Trophoblast cell (in vitro differentiated cells and primary cell): ENCODE data around the gene SIGLEC11.

ENCODE experiments used
- DNase-seq, 2 donors: peaks; one replicate each; pipeline ENCODE4 v3.0.0-alpha.2; 2016
- H2AFZ ChIP-seq: 2 replicates; pipeline ENCODE4 v1.6.1; 2013; ENCODE audit warnings: low read length, moderate library complexity, mild to moderate bottlenecking; ENCODE audit not compliant: insufficient read depth, poor library complexity
- H2AK5ac ChIP-seq: 2 replicates; pipeline ENCODE4 v1.6.1; 2013; ENCODE audit warnings: mild to moderate bottlenecking, low read length
- H2BK120ac ChIP-seq: 2 replicates; pipeline ENCODE4 v1.6.1; 2013; ENCODE audit warnings: low read length, mild to moderate bottlenecking, moderate library complexity; ENCODE audit not compliant: insufficient read depth, poor library complexity
- H2BK12ac ChIP-seq: 2 replicates; pipeline ENCODE4 v1.6.1; 2013; ENCODE audit warnings: mild to moderate bottlenecking, low read length, moderate library complexity
- H2BK5ac ChIP-seq: 2 replicates; pipeline ENCODE4 v1.6.1; 2013; ENCODE audit warnings: low read length, low read depth, moderate library complexity, mild to moderate bottlenecking; ENCODE audit not compliant: poor library complexity
- H3K14ac ChIP-seq: 2 replicates; pipeline ENCODE4 v1.6.1; 2013; ENCODE audit warnings: mild to moderate bottlenecking, low read length
- H3K18ac ChIP-seq: 2 replicates; pipeline ENCODE4 v1.6.1; 2013; ENCODE audit warnings: mild to moderate bottlenecking, low read length
- H3K23ac ChIP-seq: 2 replicates; pipeline ENCODE4 v1.6.1; 2013; ENCODE audit warnings: low read length
- H3K27ac ChIP-seq: 2 replicates; pipeline ENCODE4 v1.5.1; 2013; ENCODE audit warnings: low read depth, mild to moderate bottlenecking, inconsistent platforms, low read length, moderate library complexity
- H3K27me3 ChIP-seq: 2 replicates; pipeline ENCODE4 v1.6.1; 2013; ENCODE audit warnings: inconsistent platforms, mild to moderate bottlenecking, low read length, moderate library complexity; ENCODE audit not compliant: insufficient read depth
- H3K36me3 ChIP-seq, 2 experiments: 1 replicate in 1 of 2; 2 replicates in 1 of 2; pipeline ENCODE4 v1.6.1; 2013; ENCODE audit warnings: low read length in 2 of 2, mild to moderate bottlenecking in 2 of 2, moderate library complexity in 1 of 2; ENCODE audit not compliant: insufficient read depth in 2 of 2, control insufficient read depth in 1 of 2
- H3K4ac ChIP-seq: 2 replicates; pipeline ENCODE4 v1.6.1; 2013; ENCODE audit warnings: low read depth, mild to moderate bottlenecking, low read length, moderate library complexity
- H3K4me1 ChIP-seq, 2 experiments: 1 replicate in 1 of 2; 2 replicates in 1 of 2; pipeline ENCODE4 v1.6.1; 2013; ENCODE audit warnings: low read length in 2 of 2, mild to moderate bottlenecking in 2 of 2, moderate library complexity in 1 of 2; ENCODE audit not compliant: insufficient read depth in 2 of 2, control insufficient read depth in 1 of 2
- H3K4me2 ChIP-seq: 2 replicates; pipeline ENCODE4 v1.6.1; 2013; ENCODE audit warnings: inconsistent platforms, mild to moderate bottlenecking, low read length, moderate library complexity
- H3K4me3 ChIP-seq: 2 replicates; pipeline ENCODE4 v1.5.1; 2013; ENCODE audit warnings: mild to moderate bottlenecking, low read depth, low read length, inconsistent platforms
- H3K79me1 ChIP-seq: one replicate; pipeline ENCODE4 v1.6.1; 2013; ENCODE audit warnings: low read length
- H3K79me2 ChIP-seq: 2 replicates; pipeline ENCODE4 v1.6.1; 2013; ENCODE audit warnings: low read length, mild to moderate bottlenecking; ENCODE audit not compliant: control insufficient read depth, insufficient read depth, poor library complexity
- H3K9ac ChIP-seq: 2 replicates; pipeline ENCODE4 v1.6.1; 2013; ENCODE audit warnings: mild to moderate bottlenecking, low read length
- H3K9me3 ChIP-seq: 2 replicates; pipeline ENCODE4 v1.6.1; 2013; ENCODE audit warnings: low read depth, mild to moderate bottlenecking, control low read depth, inconsistent platforms, low read length; ENCODE audit not compliant: insufficient read depth
- H4K12ac ChIP-seq: 2 replicates; pipeline ENCODE4 v1.6.1; 2013; ENCODE audit warnings: low read depth, mild to moderate bottlenecking, low read length, moderate library complexity
- H4K8ac ChIP-seq: 2 replicates; pipeline ENCODE4 v1.6.1; 2013; ENCODE audit warnings: low read depth, mild to moderate bottlenecking, low read length, moderate library complexity
- H4K91ac ChIP-seq: one replicate; pipeline ENCODE4 v1.6.1; 2013; ENCODE audit warnings: low read depth, mild to moderate bottlenecking, low read length, moderate library complexity
- WGBS: extraction: QIAGEN DNeasy Blood & Tissue Kit; methylation state at CpG from one replicate; pipeline ENCODE4 v1.1.7; 2013; ENCODE audit warnings: missing lambda C conversion rate; ENCODE audit not compliant: insufficient read length, insufficient coverage; ENCODE audit errors: extremely low coverage; 5-methylcytosine and 5-hydroxymethylcytosine counted together

SIGLEC11 gene

DNA sequence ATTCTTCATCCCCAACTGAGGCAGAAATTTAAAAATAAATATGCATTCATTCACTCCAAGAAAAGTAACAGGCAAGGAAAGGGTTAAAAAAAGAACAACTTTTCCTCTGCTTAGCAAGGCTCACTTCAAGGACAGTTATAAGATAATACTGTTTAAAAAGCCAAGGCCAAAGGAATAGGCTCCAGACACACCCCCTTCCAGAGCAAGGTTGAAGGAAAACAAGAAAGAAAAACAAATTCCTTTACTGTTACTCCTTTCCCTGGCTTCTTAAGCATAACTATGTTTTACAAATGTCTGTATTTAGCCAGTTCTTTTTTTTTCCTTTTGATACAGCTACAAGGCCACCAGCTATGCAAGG is 8.5 kb downstream of the SIGLEC11 start:
- no peak overlapping the region for H3K18ac ChIP-seq
- no peaks in the 10 kb centered on the region for H3K9me3 ChIP-seq
- H4K12ac ChIP-seq = no peak overlapping the region
- H2BK120ac ChIP-seq = no peak overlapping the region
- no peak overlapping the region for H3K27ac ChIP-seq
- H2AFZ ChIP-seq = no peak overlapping the region
- no peak overlapping the region for H3K23ac ChIP-seq
- no peaks in the 10 kb centered on the region for H3K79me2 ChIP-seq
- H3K14ac ChIP-seq = no peak overlapping the region
- no peaks in the 10 kb centered on the region for H3K36me3 ChIP-seq
- no peak overlapping the region for H3K9ac ChIP-seq
- H4K91ac ChIP-seq = no peak overlapping the region
- no peak overlapping the region for H3K4me3 ChIP-seq
- no peak overlapping the region for H3K4me2 ChIP-seq
- H3K4ac ChIP-seq = no peak overlapping the region
- H4K8ac ChIP-seq = no peak overlapping the region
- H3K79me1 ChIP-seq = no peaks in the 10 kb centered on the region
- H2AK5ac ChIP-seq = no peak overlapping the region
- no peak overlapping the region for H2BK5ac ChIP-seq
- no peaks in the 10 kb centered on the region for H3K27me3 ChIP-seq
- DNase-seq = no peak
- no peaks in the 10 kb centered on the region for H3K4me1 ChIP-seq
- no peak overlapping the region for H2BK12ac ChIP-seq

DNA sequence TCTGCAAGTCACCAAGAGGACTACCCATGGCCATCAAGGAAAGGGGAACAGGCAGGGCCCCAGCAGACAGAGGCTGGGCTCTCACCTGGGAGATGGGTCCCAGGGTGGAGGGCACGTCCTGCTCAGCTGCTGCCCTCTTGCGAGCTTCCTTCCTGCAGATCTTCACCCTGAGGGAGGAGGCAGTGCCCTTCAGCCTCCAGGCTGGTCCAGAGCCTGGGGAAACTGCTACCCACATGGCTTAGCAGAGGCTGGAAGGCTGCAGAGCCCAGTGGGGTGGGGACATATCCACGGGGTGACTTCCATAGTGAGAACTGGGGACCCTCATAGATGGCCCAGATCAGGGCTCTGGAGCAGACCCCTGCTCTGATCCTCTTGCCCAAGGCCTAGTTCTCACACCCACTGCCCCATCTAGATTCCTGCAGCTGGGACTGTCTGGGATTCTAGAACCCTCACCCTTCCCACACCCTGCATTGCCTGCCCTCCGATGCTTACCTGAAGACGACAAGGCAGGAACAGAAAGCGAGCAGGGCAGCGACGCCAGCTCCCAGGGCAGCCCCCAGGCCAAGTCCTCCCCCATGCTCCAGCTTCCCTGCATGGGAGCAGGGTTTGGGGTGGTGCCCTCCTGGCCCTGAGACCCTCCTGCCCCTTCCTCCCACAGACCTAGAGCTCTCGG is 9.0 kb downstream of the SIGLEC11 start:
- Histone ChIP-seq H3K4me1 (no peaks in the 10 kb centered on the region), H3K4me2 (no peak overlapping the region), H3K14ac (no peak overlapping the region), H3K9me3 (no peaks in the 10 kb centered on the region), H3K4ac (no peak overlapping the region), H2BK12ac (no peak overlapping the region), H3K27me3 (no peaks in the 10 kb centered on the region), H3K18ac (no peak overlapping the region), H3K4me3 (no peak overlapping the region), H3K36me3 (no peaks in the 10 kb centered on the region), H2AK5ac (no peak overlapping the region), H3K79me1 (no peaks in the 10 kb centered on the region), H3K27ac (no peak overlapping the region), H4K8ac (no peak overlapping the region), H4K91ac (no peak overlapping the region), H4K12ac (no peak overlapping the region), H3K23ac (no peak overlapping the region), H3K9ac (no peak overlapping the region), H2BK120ac (no peak overlapping the region), H3K79me2 (no peaks in the 10 kb centered on the region), H2AFZ (no peak overlapping the region), H2BK5ac (no peak overlapping the region)
- no CpG with 5 or more reads among the region's 9 CpGs for WGBS
- no peak for DNase-seq

DNA sequence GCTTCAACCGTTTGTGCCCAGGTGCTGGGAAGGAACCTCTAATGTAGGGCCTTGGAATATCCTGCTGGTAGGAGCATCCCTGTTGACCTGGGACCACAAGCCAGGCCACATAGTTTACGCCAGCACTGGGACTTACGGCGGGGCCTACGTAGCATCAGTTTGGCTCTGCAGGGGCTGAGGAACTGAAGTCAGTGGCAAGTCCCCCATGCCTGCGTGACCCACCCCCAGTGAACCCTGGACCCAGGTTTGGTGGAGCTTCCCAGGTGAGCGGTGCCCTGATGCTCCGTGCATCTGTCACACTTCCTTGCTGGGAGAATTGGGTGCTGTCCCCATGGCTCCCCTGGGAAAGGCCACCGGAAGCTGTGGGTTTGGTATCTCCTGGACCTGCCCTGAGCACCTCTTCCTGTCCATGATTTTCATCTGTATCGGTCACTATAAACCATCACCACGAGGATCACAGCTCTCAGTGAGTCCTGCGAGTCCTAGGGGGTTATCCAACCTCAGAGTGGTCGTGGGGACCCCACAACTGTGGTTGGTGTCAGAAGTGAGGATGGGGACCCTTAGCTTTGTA is 9.9 kb downstream of the SIGLEC11 start:
- Histone ChIP-seq H4K8ac (no peak overlapping the region), H3K23ac (no peak overlapping the region), H3K18ac (no peak overlapping the region), H3K79me1 (no peaks in the 10 kb centered on the region), H3K4me2 (no peak overlapping the region), H3K27me3 (no peaks in the 10 kb centered on the region), H2BK5ac (no peak overlapping the region), H4K91ac (no peak overlapping the region), H2AFZ (no peak overlapping the region), H3K36me3 (no peaks in the 10 kb centered on the region), H3K4ac (no peak overlapping the region), H3K9ac (no peak overlapping the region), H3K4me1 (no peaks in the 10 kb centered on the region), H2BK12ac (no peak overlapping the region), H3K27ac (no peak overlapping the region), H2BK120ac (no peak overlapping the region), H3K14ac (no peak overlapping the region), H3K4me3 (no peak overlapping the region), H3K9me3 (no peaks in the 10 kb centered on the region), H2AK5ac (no peak overlapping the region), H4K12ac (no peak overlapping the region), H3K79me2 (no peaks in the 10 kb centered on the region)
- DNase-seq = no peak
- WGBS = no CpG with 5 or more reads among the region's 13 CpGs

DNA sequence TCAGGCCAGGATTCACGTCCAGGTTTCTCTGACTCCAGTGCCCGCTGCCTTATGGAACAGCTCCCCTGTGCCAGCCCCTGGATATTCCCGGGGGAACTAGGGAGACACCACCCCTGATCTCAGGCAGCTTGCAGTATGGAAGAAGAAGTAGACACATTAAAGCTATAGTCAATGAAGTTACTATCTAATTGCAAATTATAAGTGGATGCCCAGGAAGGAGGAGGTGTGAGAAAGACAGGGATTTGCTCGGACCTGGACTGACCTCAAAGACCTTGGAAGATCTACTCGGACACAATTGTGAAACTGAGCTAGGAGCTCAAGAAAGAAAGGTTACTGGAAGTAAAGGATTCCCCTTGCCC is 10.4 kb downstream of the SIGLEC11 start:
- Histone ChIP-seq H3K4me1 (no peaks in the 10 kb centered on the region), H2AK5ac (no peak overlapping the region), H2BK120ac (no peak overlapping the region), H3K18ac (no peak overlapping the region), H3K36me3 (no peaks in the 10 kb centered on the region), H2BK5ac (no peak overlapping the region), H3K14ac (no peak overlapping the region), H3K9ac (no peak overlapping the region), H3K27ac (no peak overlapping the region), H3K79me2 (no peaks in the 10 kb centered on the region), H2AFZ (no peak overlapping the region), H3K4ac (no peak overlapping the region), H3K27me3 (no peaks in the 10 kb centered on the region), H3K23ac (no peak overlapping the region), H3K9me3 (no peaks in the 10 kb centered on the region), H3K79me1 (no peaks in the 10 kb centered on the region), H4K12ac (no peak overlapping the region), H4K91ac (no peak overlapping the region), H3K4me3 (no peak overlapping the region), H2BK12ac (no peak overlapping the region), H3K4me2 (no peak overlapping the region), H4K8ac (no peak overlapping the region)
- no peak for DNase-seq
- WGBS = no CpG with 5 or more reads among the region's 5 CpGs
